T-cell (primary cell): ENCODE measurements around the gene MYH11. TPM values are rescaled to one million over a fixed set of nuclear protein-coding genes. Genes with fewer than 3 reads are reported as not detected.

Experiments used
- ATAC-seq, 4 experiments: fragments of 200-7000 bp in 3 of 4; fragments of 150-1000 bp in 1 of 4; cut with Tn5 transposase; replicated peaks in 1 of 4; 1 replicate in 3 of 4; 2 replicates in 1 of 4; pipeline ENCODE4 v1.10.0; 2021; ENCODE audit warnings: moderate library complexity in 3 of 4, mild to moderate bottlenecking in 2 of 4, moderate number of reproducible peaks in 1 of 4
- CTCF ChIA-PET, 2 donors: fragments of 300-600 bp; sonication (Branson Sonifier 250); formaldehyde crosslinking; loops; one replicate each; lab custom pipeline; 2022; ENCODE audit warnings: antibody characterized with exemption in 2 of 2; lab: Charles Lee
- POLR2A ChIA-PET, 2 donors: fragments of 300-600 bp; sonication (Branson Sonifier 250); formaldehyde crosslinking; loops; one replicate each; lab custom pipeline; 2022; ENCODE audit warnings: antibody characterized with exemption in 2 of 2; lab: Charles Lee
- DNase-seq, 35 experiments: peaks; one replicate each; pipeline versions ENCODE4 v3.0.0 to v3.0.0-alpha.2; 2013 to 2023
- H3K27ac ChIP-seq: one replicate; pipeline ENCODE4 v1.5.1; 2013; ENCODE audit warnings: low read length
- H3K27me3 ChIP-seq, 2 experiments: replicated peaks in 1 of 2; 1 replicate in 1 of 2; 2 replicates in 1 of 2; pipeline versions ENCODE4 v1.6.1 to v1.7.0; 2013; ENCODE audit warnings: low read length in 1 of 2, mixed read lengths in 1 of 2; ENCODE audit not compliant: control insufficient read depth in 2 of 2, insufficient read depth in 2 of 2; ENCODE audit errors: extremely low read depth in 1 of 2
- H3K36me3 ChIP-seq, 2 donors: 1 replicate in 1 of 2; 2 replicates in 1 of 2; pipeline versions ENCODE4 v1.6.1 to v1.7.0; 2013; ENCODE audit warnings: low read length in 1 of 2; ENCODE audit not compliant: control insufficient read depth in 2 of 2, insufficient read depth in 1 of 2; ENCODE audit errors: extremely low read depth in 1 of 2
- H3K4me1 ChIP-seq, 2 experiments: 1 replicate in 1 of 2; 2 replicates in 1 of 2; pipeline versions ENCODE4 v1.6.1 to v1.7.0; 2013; ENCODE audit warnings: low read length in 2 of 2, mixed read lengths in 1 of 2; ENCODE audit not compliant: insufficient read depth in 2 of 2, control insufficient read depth in 1 of 2; ENCODE audit errors: extremely low read depth in 1 of 2
- H3K4me3 ChIP-seq, 2 donors: 1 replicate in 1 of 2; 2 replicates in 1 of 2; pipeline versions ENCODE4 v1.5.1 to v1.7.0; 2013; ENCODE audit warnings: mild to moderate bottlenecking in 2 of 2, low read length in 1 of 2, moderate library complexity in 1 of 2; ENCODE audit not compliant: control insufficient read depth in 1 of 2; ENCODE audit errors: extremely low read depth in 1 of 2
- H3K9me3 ChIP-seq: 2 replicates; pipeline ENCODE4 v1.7.0; 2013
- H3K27ac Mint-ChIP-seq, 2 donors: one replicate each; pipeline ENCODE4 v1.8.0; 2020 to 2021; ENCODE audit warnings: mild to moderate bottlenecking in 2 of 2, mixed read lengths in 2 of 2
- H3K27me3 Mint-ChIP-seq, 2 donors: one replicate each; pipeline ENCODE4 v1.8.0; 2021 to 2022; ENCODE audit warnings: mixed read lengths in 2 of 2
- H3K36me3 Mint-ChIP-seq: one replicate; pipeline ENCODE4 v1.8.0; 2021; ENCODE audit warnings: mixed read lengths
- H3K4me1 Mint-ChIP-seq, 3 donors: one replicate each; pipeline ENCODE4 v1.8.0; 2020 to 2022; ENCODE audit warnings: mixed read lengths in 3 of 3, mild to moderate bottlenecking in 1 of 3
- H3K4me3 Mint-ChIP-seq, 3 donors: one replicate each; pipeline ENCODE4 v1.8.0; 2020 to 2022; ENCODE audit warnings: mild to moderate bottlenecking in 3 of 3, mixed read lengths in 3 of 3, moderate library complexity in 3 of 3
- H3K9me3 Mint-ChIP-seq, 3 donors: one replicate each; pipeline ENCODE4 v1.8.0; 2020 to 2022; ENCODE audit warnings: mixed read lengths in 3 of 3
- WGBS: methylation state at CpG from one replicate; pipeline ENCODE4 v1.1.5; 2013; ENCODE audit warnings: missing lambda C conversion rate; ENCODE audit not compliant: insufficient coverage; 5-methylcytosine and 5-hydroxymethylcytosine counted together
- total RNA-seq, 35 experiments: library from RNA in 6 of 35; stranded (reverse) in 6 of 35; fragments of 120-200 nt in 1 of 35; gene quantifications; one replicate each; pipeline versions ENCODE4 v1.2.1 to v1.2.4 and lab custom pipeline; 2013 to 2026

Gene MYH11
- total RNA-seq, 5 donors from 2014 or later (not counting 1 experiment from before 2014, with no cell fraction given): 0.56 to 0.93 (median 0.66) TPM; not detected in 2

DNA sequence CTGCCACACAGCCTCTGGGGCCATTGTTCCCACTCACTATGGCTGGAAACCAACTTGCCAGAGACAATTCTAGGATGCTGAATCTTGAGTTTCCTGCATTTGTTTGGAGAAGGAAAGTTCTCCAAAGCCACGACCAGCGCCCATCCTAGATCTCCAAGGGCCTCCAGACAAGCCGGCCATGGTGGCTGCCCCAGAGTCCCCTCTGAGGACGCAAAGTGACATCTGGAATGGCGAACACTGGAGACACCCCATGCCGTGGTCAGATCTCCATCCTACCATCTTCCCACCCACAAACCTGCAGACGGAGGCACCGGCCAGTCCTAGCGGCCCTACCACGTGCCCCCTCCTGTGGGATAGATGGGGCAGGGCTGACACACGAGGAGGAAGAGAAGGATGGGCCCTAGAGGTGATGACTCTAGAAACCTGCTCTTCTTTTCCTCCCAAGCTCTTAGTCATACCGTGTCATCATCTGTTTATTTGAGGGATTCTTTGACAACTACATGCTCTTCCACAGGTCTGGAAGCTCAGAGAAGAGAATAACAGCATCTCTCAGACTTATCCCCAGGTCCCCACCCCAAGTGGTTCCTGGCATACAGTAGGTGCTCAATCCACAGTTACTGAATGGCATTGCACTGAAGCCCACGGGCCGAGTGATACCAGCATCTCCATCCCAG, 71.3 kb downstream of the MYH11 start:
- Histone ChIP-seq H3K36me3 (no peaks in the 10 kb centered on the region), H3K27ac (no peak overlapping the region), H3K9me3 (no peaks in the 10 kb centered on the region), H3K27me3 (no peaks in the 10 kb centered on the region), H3K4me3 (no peak overlapping the region), H3K4me1 (no peaks in the 10 kb centered on the region)
- Mint-ChIP-seq H3K4me3 (no peak overlapping the region), H3K27me3 (peaks cover 0 to 2% of the 10 kb centered on the region in 2 donors), H3K4me1 (no peaks in the 10 kb centered on the region), H3K27ac (no peak overlapping the region), H3K36me3 (no peaks in the 10 kb centered on the region), H3K9me3 (no peaks in the 10 kb centered on the region)
- CTCF ChIA-PET: no interaction called here
- POLR2A ChIA-PET: no interaction called here
- 53% methylated on average over 2 of the region's 14 CpGs for WGBS
- ATAC-seq (no peak), DNase-seq (no peak)

GRCh38 chr16:15783985-15784384, 72.8 kb downstream of the MYH11 start:
- no peak for DNase-seq
- Mint-ChIP-seq H3K27ac (no peak overlapping the region), H3K4me3 (no peak overlapping the region), H3K27me3 (peaks cover 0 to 2% of the 10 kb centered on the region in 2 donors), H3K36me3 (no peaks in the 10 kb centered on the region), H3K9me3 (no peaks in the 10 kb centered on the region), H3K4me1 (no peaks in the 10 kb centered on the region)
- H3K4me3 ChIP-seq: no peak overlapping the region
- ChIA-PET POLR2A (no interaction called here), CTCF (no interaction called here)
- no peaks in the 10 kb centered on the region for H3K9me3 ChIP-seq
- ATAC-seq: no peak
- no peak overlapping the region for H3K27ac ChIP-seq
- no peaks in the 10 kb centered on the region for H3K36me3 ChIP-seq
- peaks cover 0 to 3% of the 10 kb centered on the region in 2 experiments for H3K27me3 ChIP-seq
- WGBS: 87% methylated on average over 8 of the region's 10 CpGs
- no peaks in the 10 kb centered on the region for H3K4me1 ChIP-seq

DNA sequence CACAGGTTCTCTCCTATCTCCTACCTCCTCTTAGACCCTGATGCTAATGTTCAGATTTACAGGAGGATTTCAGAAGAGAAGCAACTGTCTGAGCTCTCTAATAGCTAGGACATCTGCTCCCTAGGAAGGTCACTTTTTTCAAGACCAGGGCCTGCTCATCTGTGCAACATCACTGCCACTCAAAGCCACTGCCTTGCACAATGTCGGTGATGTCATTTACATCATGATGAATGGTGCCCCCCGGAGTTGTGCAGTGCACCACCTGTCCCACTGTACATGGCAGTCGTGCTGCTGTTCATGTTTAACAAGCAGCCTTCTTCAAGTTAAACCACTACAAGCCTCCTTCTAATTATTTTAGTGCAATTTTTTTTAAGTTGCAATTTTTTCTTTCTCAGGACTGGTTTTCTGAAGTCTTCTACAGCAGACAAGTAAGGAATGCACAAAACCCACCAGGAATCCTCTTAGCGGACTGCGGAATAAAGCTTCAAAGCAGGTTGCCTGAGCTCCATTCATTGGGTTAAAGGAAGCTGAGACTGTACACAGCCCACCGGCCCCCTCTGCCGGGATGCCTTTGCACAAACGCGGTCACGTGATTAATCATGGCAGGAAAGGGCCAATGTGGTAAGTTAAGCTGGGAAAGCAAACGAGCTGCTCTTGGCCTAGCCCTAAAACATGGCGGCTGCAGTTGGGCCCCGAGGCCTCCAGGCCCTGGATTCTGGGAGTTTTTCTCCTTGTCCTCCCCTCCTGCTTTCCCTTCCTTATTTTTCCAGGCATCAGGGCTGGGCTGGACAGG, 74.1 kb downstream of the MYH11 start:
- Histone ChIP-seq H3K4me1 (no peaks in the 10 kb centered on the region), H3K36me3 (no peaks in the 10 kb centered on the region), H3K4me3 (no peak overlapping the region), H3K9me3 (no peaks in the 10 kb centered on the region), H3K27ac (no peak overlapping the region), H3K27me3 (peaks cover 0 to 7% of the 10 kb centered on the region in 2 experiments)
- 54% methylated on average over 7 of the region's 13 CpGs for WGBS
- no peak for ATAC-seq
- DNase-seq: no peak
- Mint-ChIP-seq H3K36me3 (no peaks in the 10 kb centered on the region), H3K4me3 (no peak overlapping the region), H3K9me3 (no peaks in the 10 kb centered on the region), H3K27me3 (peaks cover 0 to 2% of the 10 kb centered on the region in 2 donors), H3K4me1 (no peaks in the 10 kb centered on the region), H3K27ac (no peak overlapping the region)
- POLR2A ChIA-PET: interaction anchor here in 1 of 2 donors (0.6 kb wide), 1 partner anchor 274 kb away, joined by 3 read pairs; no protein-coding TSS in a partner anchor
- CTCF ChIA-PET: no interaction called here

DNA sequence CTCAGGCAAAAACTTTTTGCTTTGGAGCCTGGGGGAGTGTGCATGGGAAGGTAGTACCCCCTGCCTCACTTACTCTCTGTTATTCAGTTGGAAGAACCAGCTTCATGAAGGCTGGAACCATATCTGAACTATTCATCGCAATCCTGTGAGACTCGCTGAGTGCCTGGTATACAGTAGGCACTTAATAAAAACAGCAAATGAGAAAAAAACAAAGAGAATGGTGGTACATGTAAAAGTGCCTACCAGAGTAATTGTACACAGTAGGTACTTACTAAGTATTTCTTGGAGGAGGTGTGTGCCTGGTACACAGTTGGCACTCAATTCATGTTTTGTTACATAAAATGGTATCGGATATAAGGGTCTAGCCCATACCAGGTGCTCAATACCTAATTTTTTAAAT, 75.2 kb downstream of the MYH11 start:
- WGBS: no CpG with 5 or more reads among the region's 3 CpGs
- POLR2A ChIA-PET: no interaction called here

DNA sequence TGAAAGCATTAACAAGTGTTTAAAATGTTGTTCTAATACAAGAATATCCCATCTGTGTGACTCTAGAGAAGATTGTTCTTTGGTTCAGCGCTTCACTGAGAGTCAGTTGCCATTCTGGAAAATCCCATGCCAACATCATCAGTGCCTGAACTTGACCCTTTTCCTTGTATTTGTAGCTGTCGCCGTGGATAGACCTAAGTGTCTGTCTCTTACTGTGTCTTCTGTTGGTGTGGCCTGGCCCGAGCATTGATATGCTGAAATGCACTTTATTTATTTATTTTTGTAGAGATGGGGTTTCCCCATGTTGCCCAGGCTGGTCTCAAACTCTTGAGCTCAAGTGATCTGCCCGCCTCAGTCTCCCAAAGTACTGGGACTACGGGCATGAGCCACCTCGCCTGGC, 76.0 kb downstream of the MYH11 start:
- Mint-ChIP-seq H3K4me1 (no peaks in the 10 kb centered on the region), H3K36me3 (no peaks in the 10 kb centered on the region), H3K27ac (no peak overlapping the region), H3K4me3 (no peak overlapping the region), H3K9me3 (no peaks in the 10 kb centered on the region), H3K27me3 (peaks cover 5 to 7% of the 10 kb centered on the region in 2 donors)
- ChIA-PET POLR2A (no interaction called here), CTCF (interaction anchor here in 1 of 2 donors (0.5 kb wide), 1 partner anchor 329 kb away, joined by 8 read pairs; no protein-coding TSS in a partner anchor)
- Histone ChIP-seq H3K27me3 (peaks cover 0 to 14% of the 10 kb centered on the region in 2 experiments), H3K4me1 (no peaks in the 10 kb centered on the region), H3K27ac (no peak overlapping the region), H3K4me3 (no peak overlapping the region), H3K36me3 (no peaks in the 10 kb centered on the region), H3K9me3 (no peaks in the 10 kb centered on the region)
- DNase-seq (no peak), ATAC-seq (no peak)
- 43% methylated on average over 1 of the region's 7 CpGs for WGBS

More for the DNA sequence above, 75.2 kb downstream of the MYH11 start:
- Mint-ChIP-seq H3K27me3 (peaks cover under 1 to 3% of the 10 kb centered on the region in 2 donors), H3K4me1 (no peaks in the 10 kb centered on the region), H3K27ac (no peak overlapping the region), H3K36me3 (no peaks in the 10 kb centered on the region), H3K9me3 (no peaks in the 10 kb centered on the region), H3K4me3 (no peak overlapping the region)
- Histone ChIP-seq H3K9me3 (no peaks in the 10 kb centered on the region), H3K4me3 (no peak overlapping the region), H3K4me1 (no peaks in the 10 kb centered on the region), H3K27me3 (peaks cover 0 to 13% of the 10 kb centered on the region in 2 experiments), H3K27ac (no peak overlapping the region), H3K36me3 (no peaks in the 10 kb centered on the region)
- ATAC-seq: no peak
- no peak for DNase-seq
- CTCF ChIA-PET: no interaction called here

DNA sequence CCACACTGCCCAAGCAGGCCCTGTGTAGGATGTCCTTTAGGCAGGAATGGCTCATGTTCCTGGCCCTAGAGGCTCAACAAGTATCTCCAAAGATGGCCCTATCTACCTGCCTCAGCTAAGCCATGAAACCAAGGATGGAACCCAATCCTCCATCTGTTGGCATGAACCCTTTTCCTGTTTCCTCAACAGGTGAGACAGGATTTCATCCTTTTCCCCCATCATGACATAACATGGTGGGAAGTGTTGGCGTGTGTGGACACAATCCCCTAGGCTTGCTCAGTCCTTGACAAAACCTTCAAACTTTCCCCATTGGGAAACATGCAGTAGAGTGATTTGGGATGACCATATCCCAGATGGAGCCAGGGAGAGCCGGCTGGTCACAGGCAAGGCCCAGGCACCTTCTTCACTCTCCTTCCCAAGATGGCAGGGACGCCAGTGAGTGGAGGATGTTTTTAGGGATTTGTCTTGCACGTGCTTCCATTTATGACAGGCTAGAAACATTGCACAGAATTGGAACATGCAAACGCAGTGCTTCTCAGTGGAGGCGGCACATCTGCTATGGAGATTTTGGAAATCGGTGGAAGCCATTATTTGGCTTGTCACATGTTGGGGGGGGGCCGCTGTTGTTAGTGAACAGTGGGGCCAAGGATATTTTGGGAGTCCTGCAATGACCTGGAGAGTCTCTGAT, 77.0 kb downstream of the MYH11 start:
- H3K27me3 Mint-ChIP-seq: peaks cover 5 to 7% of the 10 kb centered on the region in 2 donors

More for the DNA sequence above, 77.0 kb downstream of the MYH11 start:
- 83% methylated on average over 2 of the region's 8 CpGs for WGBS
- H3K36me3 Mint-ChIP-seq: no peaks in the 10 kb centered on the region
- no peak overlapping the region for H3K27ac ChIP-seq
- no peaks in the 10 kb centered on the region for H3K4me1 Mint-ChIP-seq
- DNase-seq (no peak), ATAC-seq (no peak)
- ChIA-PET POLR2A (no interaction called here), CTCF (no interaction called here)
- H3K9me3 ChIP-seq: no peaks in the 10 kb centered on the region
- H3K4me3 Mint-ChIP-seq: no peak overlapping the region
- H3K4me3 ChIP-seq: no peak overlapping the region
- peaks cover 0 to 14% of the 10 kb centered on the region in 2 experiments for H3K27me3 ChIP-seq
- no peaks in the 10 kb centered on the region for H3K9me3 Mint-ChIP-seq
- H3K27ac Mint-ChIP-seq: no peak overlapping the region
- no peaks in the 10 kb centered on the region for H3K36me3 ChIP-seq
- H3K4me1 ChIP-seq: no peaks in the 10 kb centered on the region
